Esophagus muscularis mucosa (tissue), 4 donors: ENCODE measurements around the gene DBN1. TPM values are rescaled to one million over a fixed set of nuclear protein-coding genes. Genes with fewer than 3 reads are reported as not detected.

ENCODE experiments used
- DNase-seq: peaks from one replicate; pipeline ENCODE4 v3.0.0-alpha.2; 2017; ENCODE audit errors: extremely low spot score
- H3K27ac ChIP-seq, 4 donors: fragments of 200-600 bp; sonication (generic); replicated peaks in 1 of 4; 1 replicate in 3 of 4; 2 replicates in 1 of 4; pipeline ENCODE4 v1.5.1; 2016 to 2019; ENCODE audit warnings: mild to moderate bottlenecking in 1 of 4
- H3K27me3 ChIP-seq, 4 donors: fragments of 200-600 bp; sonication (generic); one replicate each; pipeline versions ENCODE4 v1.5.1 to v1.6.0; 2016 to 2019
- H3K36me3 ChIP-seq, 4 donors: fragments of 200-600 bp; sonication (generic); one replicate each; pipeline ENCODE4 v1.5.1; 2016 to 2019
- H3K4me1 ChIP-seq, 4 donors: fragments of 200-600 bp; sonication (generic); one replicate each; pipeline ENCODE4 v1.5.1; 2016 to 2019
- H3K4me3 ChIP-seq, 4 donors: fragments of 200-600 bp; sonication (generic); 1 replicate in 2 of 4; 2 replicates in 2 of 4; pipeline ENCODE4 v1.5.1; 2016 to 2019; ENCODE audit warnings: mild to moderate bottlenecking in 4 of 4, moderate library complexity in 1 of 4
- H3K9me3 ChIP-seq, 4 donors: fragments of 200-600 bp; sonication (generic); 1 replicate in 3 of 4; 2 replicates in 1 of 4; pipeline ENCODE4 v1.5.1; 2016 to 2019
- CTCF ChIP-seq, 3 experiments: fragments of 200-600 bp in 2 of 3; fragments of 450-650 bp in 1 of 3; sonication (generic) in 2 of 3; IDR thresholded peaks; one replicate each; pipeline ENCODE4 v1.5.1; 2017 to 2019; ENCODE audit warnings: antibody characterized with exemption in 3 of 3, mild to moderate bottlenecking in 2 of 3, moderate library complexity in 1 of 3
- EP300 ChIP-seq: sonication (generic); formaldehyde crosslinking; IDR thresholded peaks from one replicate; pipeline ENCODE4 v1.6.1; 2017; ENCODE audit warnings: antibody characterized with exemption
- POLR2A ChIP-seq: fragments of 450-650 bp; IDR thresholded peaks from one replicate; pipeline ENCODE4 v1.6.1; 2017; ENCODE audit warnings: antibody characterized with exemption, moderate library complexity, mild to moderate bottlenecking, low read depth
- POLR2AphosphoS5 ChIP-seq, 2 donors: sonication (generic); formaldehyde crosslinking; IDR thresholded peaks; one replicate each; pipeline ENCODE4 v1.6.1; 2017; ENCODE audit warnings: antibody characterized with exemption in 2 of 2
- WGBS: methylation state at CpG from one replicate; pipeline ENCODE4 v1.1.5; 2018; 5-methylcytosine and 5-hydroxymethylcytosine counted together
- intact Hi-C: fragments of 100-400 bp; cut with DNase I; formaldehyde crosslinking; loops from one replicate; pipeline ENCODE4 v1.15.1; 2023
- total RNA-seq, 4 donors: library from RNA; depleted of rRNA; stranded (reverse); fragments of >200 nt; gene quantifications; one replicate each; pipeline versions ENCODE4 v1.1.0 to v1.2.1, GENCODE V29; 2016

Gene DBN1
- total RNA-seq, 4 donors from 2014 or later = 92.2 to 160 (median 130) TPM

- peak; percentile 92 to 99 for TF ChIP-seq POLR2AphosphoS5 (IDR thresholded peaks at IDR 0.05)
- no peak for TF ChIP-seq POLR2A
- TF ChIP-seq EP300 = no peak
- TF ChIP-seq CTCF (IDR thresholded peaks at IDR 0.05) = peak; percentile 4 to 10 (median 8)
- Histone ChIP-seq H3K36me3 (peaks cover 56 to 66% (median 65%) of the 10 kb centered on the region in 4 donors), H3K27ac (peak within 1 kb of the TSS; percentile 85 to 91 (median 90)), H3K4me3 (peak within 1 kb of the TSS; percentile 79 to 98 (median 94)), H3K27me3 (no peaks in the 10 kb centered on the region), H3K9me3 (no peaks in the 10 kb centered on the region), H3K4me1 (peaks cover 17 to 49% (median 32%) of the 10 kb centered on the region in 4 donors)
- DNase-seq = peak; percentile 99
- intact Hi-C loops = loop anchor here (5.0 kb wide), 1 partner anchor 35 kb away; the partner anchor contains the start of gene FAM193B
- under 1% methylated on average over 50 of the region's 96 CpGs for WGBS
Measured at GRCh38 chr5:177516601-177517568, 43.5 kb upstream of the DBN1 start, which contains the start of gene DDX41. TSS of gene DDX41 (minus strand) at chr5:177516961. CDS start at chr5:177516945, 16 bp downstream.

- DNase-seq = no peak
Measured at GRCh38 chr5:177515580-177515979, 42.1 kb upstream of the DBN1 start.

GRCh38 chr5:177514541-177514940, 41.1 kb upstream of the DBN1 start:
- intact Hi-C loops = no loop called here
- H3K9me3 ChIP-seq = no peaks in the 10 kb centered on the region
- no peaks in the 10 kb centered on the region for H3K27me3 ChIP-seq
- DNase-seq = no peak
- peaks cover 21 to 47% (median 32%) of the 10 kb centered on the region in 4 donors for H3K4me1 ChIP-seq
- no peak overlapping the region for H3K27ac ChIP-seq
- WGBS = 96% methylated on average over 3 of the region's 11 CpGs
- TF ChIP-seq POLR2A (no peak), CTCF (IDR thresholded peaks at IDR 0.05) (no peak), EP300 (no peak), POLR2AphosphoS5 (IDR thresholded peaks at IDR 0.05) (no peak)
- H3K4me3 ChIP-seq = no peak overlapping the region
- peaks cover 44 to 64% (median 59%) of the 10 kb centered on the region in 4 donors for H3K36me3 ChIP-seq

More at GRCh38 chr5:177515580-177515979, 42.1 kb upstream of the DBN1 start:
- Histone ChIP-seq H3K9me3 (no peaks in the 10 kb centered on the region), H3K4me3 (peak overlapping the region; percentile 79 to 98 (median 94)), H3K4me1 (peaks cover 17 to 49% (median 32%) of the 10 kb centered on the region in 4 donors), H3K27ac (no peak overlapping the region), H3K36me3 (peaks cover 51 to 66% (median 65%) of the 10 kb centered on the region in 4 donors), H3K27me3 (no peaks in the 10 kb centered on the region)
- TF ChIP-seq CTCF (IDR thresholded peaks at IDR 0.05) (no peak), POLR2AphosphoS5 (IDR thresholded peaks at IDR 0.05) (no peak), EP300 (no peak), POLR2A (no peak)
- intact Hi-C loops = loop anchor here (5.0 kb wide), 1 partner anchor 37 kb away; the partner anchor contains the start of gene FAM193B
- WGBS = 91% methylated on average over 6 of the region's 7 CpGs

GRCh38 chr5:177513500-177513899, 40.1 kb upstream of the DBN1 start:
- Histone ChIP-seq H3K4me1 (peaks cover 18 to 41% (median 31%) of the 10 kb centered on the region in 4 donors), H3K27ac (no peak overlapping the region), H3K36me3 (peaks cover 41 to 59% (median 56%) of the 10 kb centered on the region in 4 donors), H3K9me3 (no peaks in the 10 kb centered on the region), H3K27me3 (no peaks in the 10 kb centered on the region), H3K4me3 (no peak overlapping the region)
- DNase-seq = no peak
- TF ChIP-seq POLR2A = no peak
- no peak for TF ChIP-seq POLR2AphosphoS5 (IDR thresholded peaks at IDR 0.05)
- no peak for TF ChIP-seq EP300
- TF ChIP-seq CTCF (IDR thresholded peaks at IDR 0.05) = no peak
- intact Hi-C loops = no loop called here
- 95% methylated on average over 6 of the region's 15 CpGs for WGBS
